GM08714 (cell line): Measurements from ENCODE around the gene DCLK1.
"Not testable (repeated sequence)": the region's sequence is repeated elsewhere in the genome, so short reads cannot be mapped to it uniquely, and the experiment has no call there.

Source experiments
- H3K4me3 ChIP-seq: fragments of 200-500 bp; sonication (Bioruptor generic); 2 replicates; pipeline ENCODE4 v1.5.1; 2014; ENCODE audit warnings: mild to moderate bottlenecking, low read length, inconsistent platforms
- ZNF274 ChIP-seq: IDR thresholded peaks from 2 replicates; pipeline ENCODE4 v1.6.1; 2012; ENCODE audit warnings: mild to moderate bottlenecking, low read depth, low read length

Gene DCLK1

DNA sequence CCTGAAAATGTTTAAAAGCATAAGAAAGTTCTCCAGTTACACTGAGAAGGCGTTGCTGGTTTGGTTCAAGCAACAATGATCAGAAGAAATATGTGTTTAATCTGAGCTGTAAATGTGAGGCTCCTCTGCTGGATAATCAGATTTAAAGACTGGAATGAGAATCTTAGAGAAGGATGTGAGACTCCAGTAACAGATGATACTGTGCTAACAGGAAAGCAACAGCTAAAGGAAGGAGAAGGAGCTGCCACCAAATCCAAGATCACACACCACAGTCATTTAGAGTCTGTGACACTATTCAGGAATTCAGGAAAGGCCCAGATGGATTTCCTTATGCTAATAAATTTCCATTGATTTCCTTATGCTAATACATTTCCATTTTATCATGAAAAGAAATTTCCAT, 16.9 kb downstream of the DCLK1 start:
- H3K4me3 ChIP-seq: no peak overlapping the region
- no peak for TF ChIP-seq ZNF274

- no peak for TF ChIP-seq ZNF274
- no peak overlapping the region for H3K4me3 ChIP-seq
These were observed 22.2 kb downstream of the DCLK1 start for GRCh38 chr13:36108954-36109353.

DNA sequence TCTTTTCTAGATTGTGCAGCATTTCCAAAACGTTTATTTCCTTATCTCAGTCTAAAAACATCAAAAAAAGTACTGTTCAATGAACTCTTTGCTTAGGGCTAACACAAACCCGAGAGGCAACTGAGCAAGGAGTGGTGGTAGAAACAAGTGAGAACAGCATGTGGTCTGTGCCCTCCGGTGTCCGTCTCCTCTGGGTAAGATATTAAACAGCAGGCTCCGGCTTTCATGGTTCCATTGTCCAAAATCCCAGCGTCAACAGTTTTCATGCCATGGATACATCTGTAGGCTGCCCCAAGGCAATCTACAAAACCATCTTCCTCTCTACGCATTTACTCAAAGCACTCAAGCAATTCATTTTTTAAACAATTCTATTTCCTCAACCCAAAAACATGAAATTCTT, 22.8 kb downstream of the DCLK1 start:
- no peak for TF ChIP-seq ZNF274
- no peak overlapping the region for H3K4me3 ChIP-seq

- no peak for TF ChIP-seq ZNF274
- H3K4me3 ChIP-seq: no peak overlapping the region
These were observed 23.7 kb downstream of the DCLK1 start for GRCh38 chr13:36107521-36107920.

DNA sequence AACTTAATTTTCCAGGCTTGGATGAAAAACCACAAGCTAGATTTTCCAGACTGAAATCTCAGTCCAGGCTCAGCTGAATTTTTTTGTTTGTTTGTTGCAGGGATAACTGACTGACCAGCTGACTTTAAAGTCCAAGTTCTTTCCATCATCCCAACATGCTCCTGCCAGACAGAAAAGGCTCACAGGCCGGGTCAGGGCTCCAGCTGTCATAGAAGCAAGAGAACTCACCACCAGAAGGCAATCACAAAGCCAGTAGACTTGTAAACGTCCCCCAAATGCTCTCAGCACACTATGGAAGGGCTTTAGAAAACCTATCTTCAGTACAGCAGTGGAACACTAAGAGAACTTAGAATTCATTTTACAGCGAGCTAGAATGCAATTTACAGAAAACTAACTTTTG, 25.5 kb downstream of the DCLK1 start:
- TF ChIP-seq ZNF274: no peak
- H3K4me3 ChIP-seq: no peak overlapping the region

GRCh38 chr13:36102721-36103120, 28.5 kb downstream of the DCLK1 start:
- no peak for TF ChIP-seq ZNF274
- H3K4me3 ChIP-seq: no peak overlapping the region

- not testable (repeated sequence) for H3K4me3 ChIP-seq
These were observed 29.3 kb downstream of the DCLK1 start for GRCh38 chr13:36101907-36102306.

DNA sequence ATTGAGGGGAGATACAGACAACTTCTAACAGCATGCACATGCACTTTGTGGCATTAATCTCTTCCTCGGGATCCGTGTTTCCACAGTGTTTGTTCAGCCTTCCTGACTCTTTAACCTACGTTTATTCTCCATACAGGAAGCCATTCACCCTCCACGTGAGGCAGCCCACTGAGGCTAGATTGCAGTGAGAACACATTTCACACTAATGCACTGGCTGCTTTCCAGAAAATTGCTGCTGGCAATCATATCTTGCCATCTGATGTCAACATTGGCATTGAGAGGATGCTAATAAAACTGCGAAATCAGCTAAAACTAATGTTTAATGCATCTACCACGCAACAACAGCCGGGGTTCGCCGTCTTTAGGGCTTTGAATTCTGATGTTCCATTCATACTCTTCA, 30.0 kb downstream of the DCLK1 start:
- no peak for TF ChIP-seq ZNF274
- H3K4me3 ChIP-seq: no peak overlapping the region

DNA sequence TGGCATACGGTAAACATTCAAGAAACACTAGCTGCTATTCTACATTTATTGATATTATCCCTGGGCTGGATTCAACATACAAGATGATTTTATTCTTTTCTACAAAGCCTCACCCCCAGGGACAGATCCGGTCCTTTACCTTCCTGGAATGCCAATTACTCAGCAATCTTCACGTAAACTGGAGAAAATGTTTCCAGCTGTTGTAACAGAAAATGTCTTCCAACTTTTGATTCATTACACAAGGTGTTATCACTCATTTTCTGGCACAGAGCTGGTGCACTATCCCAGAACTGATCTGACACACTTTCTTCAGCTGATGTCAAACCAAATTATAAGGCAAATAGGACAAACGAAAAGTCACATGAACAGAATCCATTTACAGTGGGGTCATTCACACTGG, 33.1 kb downstream of the DCLK1 start:
- no peak for TF ChIP-seq ZNF274
- no peak overlapping the region for H3K4me3 ChIP-seq

GRCh38 chr13:36096461-36097416, 34.4 kb downstream of the DCLK1 start:
- no peak overlapping the region for H3K4me3 ChIP-seq
- no peak for TF ChIP-seq ZNF274

DNA sequence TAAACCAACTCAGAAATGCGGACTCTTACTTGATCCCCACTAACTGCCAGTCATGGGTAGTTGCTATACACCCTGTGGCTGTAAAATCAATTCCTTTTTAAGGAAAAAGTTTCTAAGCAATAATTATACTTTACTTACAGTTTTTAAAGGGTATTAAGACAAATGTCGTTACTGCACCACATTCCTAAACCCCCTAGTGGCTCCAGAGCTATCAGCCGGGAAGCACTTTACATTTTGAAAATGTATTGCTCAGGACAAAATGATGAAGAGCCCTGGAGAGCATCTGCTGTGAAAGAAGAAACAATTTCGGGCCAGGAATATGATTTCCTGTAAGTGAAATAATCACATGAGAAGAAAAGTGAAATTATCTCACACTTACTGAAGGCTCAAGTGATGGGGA, 36.7 kb downstream of the DCLK1 start:
- TF ChIP-seq ZNF274: no peak
- H3K4me3 ChIP-seq: no peak overlapping the region

DNA sequence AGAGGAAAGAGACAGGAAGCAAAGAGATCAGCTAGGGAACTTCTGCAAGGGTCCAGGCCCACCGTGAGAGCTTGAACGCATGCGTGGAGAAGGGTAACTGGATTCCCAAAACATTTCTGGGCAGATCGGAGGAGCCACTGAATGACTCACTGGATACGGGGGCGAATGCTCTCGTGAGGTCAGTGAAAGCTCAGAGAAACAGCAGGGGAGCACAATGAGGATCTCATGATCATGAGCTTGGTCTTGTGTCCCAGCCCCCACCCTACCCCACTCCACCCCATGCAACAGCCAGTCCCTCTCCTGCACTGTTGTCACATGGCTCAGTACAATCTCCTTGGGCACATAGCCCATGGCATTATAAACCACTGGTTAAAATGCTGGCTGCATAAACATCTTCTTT, 40.6 kb downstream of the DCLK1 start:
- TF ChIP-seq ZNF274: no peak

DNA sequence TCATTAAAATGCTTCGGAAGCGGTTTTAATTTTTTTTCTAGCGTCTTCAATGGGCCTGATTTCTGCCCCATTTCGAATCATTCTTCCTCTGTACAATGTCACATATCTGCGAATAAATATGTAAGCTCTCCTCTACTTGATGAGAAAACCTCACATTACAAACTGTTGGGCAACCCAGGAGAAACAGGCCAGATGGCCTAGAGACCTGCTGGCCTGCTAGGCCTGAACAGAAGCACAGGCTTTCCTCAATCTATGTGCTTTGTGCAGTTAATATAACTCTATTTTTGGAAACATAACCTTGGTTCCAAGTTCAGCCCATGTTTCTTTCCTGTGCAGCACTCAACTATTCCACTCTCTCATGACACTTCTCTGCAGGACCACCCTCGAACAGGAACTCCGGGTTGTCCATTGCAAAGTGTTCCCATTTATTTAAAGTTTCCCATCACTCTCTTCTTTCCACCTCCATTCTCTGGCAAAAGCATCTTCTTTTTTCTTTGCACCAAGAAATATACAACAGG, 42.0 kb downstream of the DCLK1 start:
- H3K4me3 ChIP-seq: no peak overlapping the region
- no peak for TF ChIP-seq ZNF274

More for the DNA sequence above, 40.6 kb downstream of the DCLK1 start:
- no peak overlapping the region for H3K4me3 ChIP-seq

DNA sequence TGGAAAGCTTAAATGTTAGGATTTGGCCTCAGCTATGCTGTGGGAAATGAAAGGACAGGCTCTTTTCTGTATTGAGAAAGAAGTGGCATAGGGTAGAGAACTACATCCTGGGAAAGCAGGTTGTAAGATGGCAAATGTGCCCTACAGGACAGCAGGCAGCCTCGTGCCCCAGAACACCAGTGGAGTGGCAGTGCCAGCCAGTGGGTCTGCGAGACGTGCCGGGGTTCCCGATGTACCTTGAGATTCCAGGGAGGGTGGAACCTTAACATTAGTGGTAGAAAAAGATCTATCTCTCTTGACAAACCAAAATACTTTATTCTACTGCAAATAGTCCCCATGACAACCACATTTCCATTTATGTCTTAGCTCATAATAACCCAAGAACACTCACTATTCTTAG, 42.7 kb downstream of the DCLK1 start:
- H3K4me3 ChIP-seq: no peak overlapping the region
- TF ChIP-seq ZNF274: no peak

GRCh38 chr13:36088001-36088400, 43.2 kb downstream of the DCLK1 start:
- no peak overlapping the region for H3K4me3 ChIP-seq
- TF ChIP-seq ZNF274: no peak

DNA sequence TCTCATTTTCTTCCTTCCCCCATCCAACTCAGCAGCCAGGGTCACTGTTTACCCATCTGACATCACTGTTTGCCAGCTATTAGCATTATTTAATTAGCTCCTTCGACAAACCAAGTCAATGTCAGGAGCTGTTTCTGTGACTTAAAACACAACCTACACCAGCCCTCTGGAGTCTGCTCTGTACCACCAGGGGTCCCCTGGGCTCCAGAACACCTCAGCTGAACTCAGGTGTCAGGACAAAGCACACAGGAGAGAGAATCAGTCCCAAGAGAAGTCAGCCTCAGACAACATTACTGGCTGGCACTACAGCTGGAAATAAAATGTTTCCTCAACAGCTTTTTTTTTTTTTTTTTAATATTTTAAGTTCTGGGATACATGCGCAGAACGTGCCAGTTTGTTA, 45.1 kb downstream of the DCLK1 start:
- TF ChIP-seq ZNF274: no peak
- no peak overlapping the region for H3K4me3 ChIP-seq

DNA sequence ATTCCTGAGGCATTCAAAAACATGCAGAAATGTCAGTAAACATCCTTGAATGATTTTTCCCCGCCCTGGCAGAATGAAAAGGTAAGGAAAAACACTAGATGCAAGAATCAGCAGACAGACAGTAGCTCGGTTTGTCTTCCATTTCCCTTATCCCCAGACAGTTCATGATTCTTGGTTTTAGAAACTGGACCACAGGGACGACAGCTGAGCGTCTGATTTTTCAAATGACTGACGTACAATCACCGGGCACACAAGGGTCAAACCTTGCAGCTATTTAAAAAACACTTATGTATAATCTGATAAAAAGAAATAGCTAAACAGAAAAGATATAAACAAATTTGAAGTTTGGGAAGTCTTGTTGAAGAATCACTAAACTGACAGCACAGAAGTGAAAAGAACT, 47.1 kb downstream of the DCLK1 start:
- TF ChIP-seq ZNF274: no peak
- H3K4me3 ChIP-seq: no peak overlapping the region
